Mammary epithelial cell (primary cell): ENCODE results near the gene ADCY10.

ENCODE experiments used
- EZH2 ChIP-seq: IDR thresholded peaks from 2 replicates; pipeline ENCODE4 v1.6.1; 2012; ENCODE audit warnings: low read length, inconsistent platforms, borderline replicate concordance
- TF ChIP-seq, protein P1 (sequence below), 2 donors: IDR thresholded peaks in 1 of 2; conservative IDR thresholded peaks in 1 of 2; 2 replicates each; pipeline ENCODE4 v1.5.1; 2011 to 2012; ENCODE audit warnings: inconsistent platforms in 2 of 2, low read length in 2 of 2, mild to moderate bottlenecking in 2 of 2, control low read depth in 1 of 2, low read depth in 1 of 2; ENCODE audit not compliant: insufficient read depth in 1 of 2; ENCODE audit errors: extremely low read depth in 1 of 2

DNA sequence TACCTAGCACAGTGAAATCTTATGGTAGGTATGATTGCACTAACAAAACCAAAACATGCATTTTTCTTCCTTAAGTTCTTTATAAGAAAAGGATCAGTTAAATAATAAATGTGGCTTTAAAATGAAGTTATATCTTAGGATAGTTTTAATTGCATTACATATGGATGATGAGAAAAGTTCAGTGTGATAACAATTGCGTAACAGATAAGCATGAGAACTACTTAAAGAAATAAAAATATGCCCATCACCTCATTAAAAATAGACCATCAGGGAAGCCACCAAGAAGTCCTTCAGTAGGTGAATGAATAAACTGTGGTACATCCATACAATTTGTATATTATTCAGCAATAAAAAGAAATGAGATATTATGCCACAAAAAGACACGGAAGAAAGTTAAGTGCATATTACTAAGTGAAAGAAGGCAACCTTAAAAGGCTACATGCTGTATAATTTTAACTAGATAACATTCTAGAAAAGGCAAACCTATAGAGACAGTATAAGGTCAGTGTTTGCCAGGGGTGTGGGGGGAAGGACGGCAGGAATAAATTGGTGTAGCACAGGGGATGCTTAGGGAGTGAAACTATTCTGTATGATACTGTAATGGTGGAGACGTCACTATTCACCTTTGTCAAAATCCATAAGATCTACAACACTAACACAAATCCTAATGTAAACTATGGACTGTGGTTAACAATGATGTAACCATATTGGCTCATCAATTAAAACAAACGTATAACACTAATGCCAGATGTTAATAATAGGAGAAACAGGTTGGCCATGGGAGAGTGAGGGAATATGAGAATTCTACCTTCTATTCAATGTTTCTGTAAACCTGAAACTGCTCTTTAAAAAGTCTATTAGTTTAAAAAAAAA lies 149.2 kb downstream of the ADCY10 start:
- TF ChIP-seq, protein P1, sequence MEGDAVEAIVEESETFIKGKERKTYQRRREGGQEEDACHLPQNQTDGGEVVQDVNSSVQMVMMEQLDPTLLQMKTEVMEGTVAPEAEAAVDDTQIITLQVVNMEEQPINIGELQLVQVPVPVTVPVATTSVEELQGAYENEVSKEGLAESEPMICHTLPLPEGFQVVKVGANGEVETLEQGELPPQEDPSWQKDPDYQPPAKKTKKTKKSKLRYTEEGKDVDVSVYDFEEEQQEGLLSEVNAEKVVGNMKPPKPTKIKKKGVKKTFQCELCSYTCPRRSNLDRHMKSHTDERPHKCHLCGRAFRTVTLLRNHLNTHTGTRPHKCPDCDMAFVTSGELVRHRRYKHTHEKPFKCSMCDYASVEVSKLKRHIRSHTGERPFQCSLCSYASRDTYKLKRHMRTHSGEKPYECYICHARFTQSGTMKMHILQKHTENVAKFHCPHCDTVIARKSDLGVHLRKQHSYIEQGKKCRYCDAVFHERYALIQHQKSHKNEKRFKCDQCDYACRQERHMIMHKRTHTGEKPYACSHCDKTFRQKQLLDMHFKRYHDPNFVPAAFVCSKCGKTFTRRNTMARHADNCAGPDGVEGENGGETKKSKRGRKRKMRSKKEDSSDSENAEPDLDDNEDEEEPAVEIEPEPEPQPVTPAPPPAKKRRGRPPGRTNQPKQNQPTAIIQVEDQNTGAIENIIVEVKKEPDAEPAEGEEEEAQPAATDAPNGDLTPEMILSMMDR (conservative IDR thresholded peaks at IDR 0.05 in 1 of 2, IDR thresholded peaks at IDR 0.05 in 1 of 2; ENCODE audit: extremely low read depth in 1 of 2, insufficient read depth in 1 of 2, low read depth in 1 of 2, low read length in 2 of 2): no peak
- no peak for TF ChIP-seq EZH2
